HG02884 (cell line): ENCODE results near the gene MCRIP1.

Experiments
- ATAC-seq: cut with Tn5 transposase; IDR thresholded peaks from one replicate; pipeline ENCODE4 v1.9.1; 2021; ENCODE audit warnings: mild to moderate bottlenecking, moderate library complexity; ENCODE audit not compliant: unreplicated experiment

The MCRIP1 gene

GRCh38 chr17:81833160-81833920 lies at the start of gene MCRIP1:
MCRIP1 (minus strand) TSS chr17:81833291; CDS start chr17:81824506, 8,785 bp downstream.
- peak; percentile 65 for ATAC-seq

DNA sequence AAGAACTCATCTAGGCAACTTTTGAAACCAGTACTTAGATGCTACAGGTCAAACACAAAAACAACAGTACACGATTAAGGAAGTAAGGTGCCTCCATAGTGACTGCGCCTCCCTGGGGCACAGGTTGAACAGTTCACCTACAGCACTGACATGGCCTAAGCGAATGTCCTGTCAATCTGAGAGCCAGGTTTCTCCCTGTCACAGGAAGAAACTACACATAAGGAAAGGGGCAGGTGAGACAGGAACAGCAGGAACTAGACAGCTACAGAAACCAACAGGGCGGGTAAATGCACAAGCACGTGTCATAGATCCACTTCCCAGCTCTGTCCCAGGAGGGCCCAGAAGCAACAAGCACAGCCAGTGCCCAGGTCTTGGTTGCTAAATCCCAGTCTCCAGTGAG lies 46.0 kb upstream of the MCRIP1 start:
- no peak for ATAC-seq

DNA sequence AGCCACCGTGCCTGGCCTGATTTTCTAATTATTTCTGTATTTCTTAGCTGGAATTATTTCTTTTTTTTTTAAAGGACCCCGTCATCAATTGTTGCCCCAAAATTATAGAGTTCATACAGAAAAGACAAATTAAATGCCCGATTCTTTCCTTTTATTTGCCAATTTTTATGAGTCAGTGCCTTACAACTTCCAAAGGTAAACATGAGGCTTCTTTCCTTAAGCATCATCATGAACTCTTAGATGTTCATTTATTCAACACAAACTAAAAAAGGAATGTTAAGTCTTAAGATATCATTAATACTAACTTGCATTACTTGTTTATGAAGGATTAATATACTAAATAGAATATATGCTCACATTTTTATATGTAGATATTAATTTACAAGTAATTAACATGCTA lies 45.2 kb upstream of the MCRIP1 start:
- ATAC-seq = no peak

GRCh38 chr17:81877569-81877968 lies 44.5 kb upstream of the MCRIP1 start:
- no peak for ATAC-seq

- no peak for ATAC-seq
Observed at GRCh38 chr17:81871387-81872230, 38.5 kb upstream of the MCRIP1 start.

DNA sequence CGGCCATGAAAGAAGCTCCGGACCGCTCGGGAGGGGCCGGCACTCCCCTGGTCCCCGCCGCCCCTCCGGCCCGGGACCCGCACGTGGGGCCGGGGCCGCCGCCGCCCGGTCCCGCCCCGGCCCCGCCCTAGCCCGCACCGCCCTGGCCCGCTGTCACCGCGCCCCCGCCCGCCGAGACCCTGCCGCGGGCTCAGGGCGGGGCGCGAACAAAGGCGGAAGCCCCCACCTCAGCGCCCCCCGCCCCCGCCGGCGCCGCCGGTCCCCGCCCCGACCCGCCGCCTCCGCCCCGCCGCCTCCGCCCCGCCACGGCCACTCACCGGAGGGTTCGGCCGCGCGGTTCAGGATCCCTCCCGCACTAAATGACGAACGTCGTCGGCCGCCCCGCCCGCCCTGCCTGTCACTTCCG lies 37.9 kb upstream of the MCRIP1 start, which contains the start of gene ARHGDIA:
ARHGDIA (minus strand) TSS at position 357 of the 406 bp plus-strand sequence. CDS start 1,407 bp downstream, outside the sequence.
- no peak for ATAC-seq

- ATAC-seq = no peak
Observed at GRCh38 chr17:81870131-81870980, 37.3 kb upstream of the MCRIP1 start.

DNA sequence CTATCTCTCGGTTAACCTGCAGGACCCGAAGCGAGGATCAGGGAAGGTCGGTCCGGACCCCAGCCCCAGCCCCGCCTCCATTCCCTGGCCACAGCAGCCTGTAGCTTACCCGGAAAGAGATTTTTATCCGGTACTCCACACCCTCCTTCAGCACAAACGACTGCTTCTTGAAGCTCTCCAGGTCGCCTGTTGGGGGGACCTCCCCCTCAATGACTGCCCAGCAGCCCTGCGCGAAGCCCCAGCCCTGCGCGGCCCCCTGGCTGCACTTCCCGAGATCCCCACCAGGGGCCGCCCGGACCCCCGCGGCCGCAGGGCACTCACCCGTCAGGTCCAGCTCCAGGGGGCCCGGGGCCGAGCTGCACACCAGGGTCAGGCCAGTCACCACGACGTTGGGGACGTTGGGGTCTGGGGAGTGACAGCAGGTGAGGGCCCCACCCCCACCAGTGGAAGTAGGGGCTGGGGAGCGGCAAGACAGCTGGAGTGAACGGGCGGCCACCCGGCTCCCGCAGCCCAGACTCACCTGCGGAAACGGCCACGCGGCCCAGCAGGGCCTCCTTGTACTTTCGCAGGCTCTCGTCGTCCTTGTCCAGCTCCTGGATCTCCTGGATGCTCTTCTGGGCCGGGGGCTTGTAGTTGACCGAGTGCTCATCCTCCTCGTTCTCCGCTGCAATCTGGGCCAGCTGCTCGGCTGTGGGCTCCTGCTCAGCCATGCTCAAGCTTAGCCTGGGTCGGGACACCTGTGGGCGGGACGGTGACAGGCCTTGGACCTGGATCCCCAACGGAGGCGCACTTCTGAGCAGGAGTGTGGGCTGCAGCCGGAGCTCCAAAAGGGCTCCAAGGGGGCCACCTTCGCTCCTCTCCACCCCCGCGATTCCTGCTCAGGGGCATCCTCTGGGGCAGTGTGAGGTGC lies 36.4 kb upstream of the MCRIP1 start:
- no peak for ATAC-seq

- no peak for ATAC-seq
Observed at GRCh38 chr17:81868674-81869220, 35.7 kb upstream of the MCRIP1 start.

DNA sequence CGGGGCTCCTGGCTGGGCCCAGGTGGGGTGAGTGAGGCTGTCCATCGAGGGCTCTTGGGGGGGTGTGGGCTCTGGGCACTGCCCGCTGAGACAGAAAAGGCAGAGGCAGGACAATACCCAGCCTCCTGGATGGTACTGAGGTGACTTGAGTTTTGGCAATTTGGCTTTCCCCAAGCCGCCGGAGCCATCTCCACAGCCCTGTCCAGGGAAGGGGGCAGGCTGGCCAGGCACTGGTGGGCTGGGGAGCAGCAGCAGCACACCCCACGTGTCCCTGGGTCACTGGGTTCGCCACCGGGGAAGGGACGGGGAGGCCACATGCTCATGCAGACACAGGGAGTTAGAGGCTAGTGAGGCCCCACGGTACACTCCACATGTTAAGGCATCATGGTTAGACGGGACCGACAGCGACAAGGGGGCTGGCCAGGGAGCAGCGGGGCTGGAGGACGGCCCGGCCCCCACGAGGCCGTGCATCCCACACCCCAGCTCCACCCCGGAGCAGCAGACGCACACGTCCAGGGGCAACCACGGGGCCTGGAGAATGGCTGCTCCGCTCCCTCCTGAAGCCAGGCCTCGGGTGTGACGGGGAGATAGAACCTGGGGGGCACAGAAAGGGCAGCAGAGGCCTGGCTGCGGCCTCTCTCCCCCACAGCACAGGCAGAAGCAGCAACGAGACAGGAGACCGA lies 35.0 kb upstream of the MCRIP1 start:
- ATAC-seq = no peak

- no peak for ATAC-seq
Observed at GRCh38 chr17:81867170-81867990, 34.3 kb upstream of the MCRIP1 start.

- ATAC-seq = no peak
Observed at GRCh38 chr17:81866440-81867169, 33.5 kb upstream of the MCRIP1 start.

GRCh38 chr17:81865733-81866439 lies 32.8 kb upstream of the MCRIP1 start:
- no peak for ATAC-seq

DNA sequence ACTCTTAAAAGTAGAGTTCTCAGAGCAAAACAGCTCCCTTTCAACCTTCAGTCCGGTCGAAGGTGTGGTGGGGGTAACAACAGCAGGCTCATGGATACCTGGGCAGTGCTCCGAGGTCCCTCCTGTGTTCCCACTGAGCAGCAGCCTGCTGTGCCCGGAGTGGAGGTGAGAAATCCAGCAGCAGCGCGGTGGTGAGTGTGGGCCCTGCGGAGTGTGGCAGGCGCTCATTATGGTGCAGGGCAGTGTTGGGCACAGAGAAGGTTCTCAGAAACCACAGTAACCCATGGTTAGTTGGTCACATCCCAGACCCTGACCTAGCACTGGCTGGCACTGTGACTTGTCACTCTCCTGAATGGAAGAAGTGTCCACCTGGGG lies 32.3 kb upstream of the MCRIP1 start:
- no peak for ATAC-seq

GRCh38 chr17:81863833-81864768 lies 31.0 kb upstream of the MCRIP1 start:
- no peak for ATAC-seq

GRCh38 chr17:81863123-81863675 lies 30.1 kb upstream of the MCRIP1 start:
- no peak for ATAC-seq
